Measurements from ENCODE around the gene ATG2A. TPM values are rescaled to one million over a fixed set of nuclear protein-coding genes. Genes with fewer than 3 reads are reported as not detected.

The ATG2A gene
- total and polyA plus RNA-seq, 5 donors, result 13.3 to 17.9 (median 13.6) TPM

- H3K4me3 ChIP-seq (ENCODE audit: low read length), result peak overlapping the region; percentile 65
- peak in 1 of 3 donors; percentile 69 for DNase-seq
- 69% methylated on average over 17 of the region's 17 CpGs for WGBS
- H3K4me1 ChIP-seq (ENCODE audit: control insufficient read depth, insufficient read depth, low read length), result peaks cover 14% of the 10 kb centered on the region
- no peaks in the 10 kb centered on the region for H3K27me3 ChIP-seq (ENCODE audit: control insufficient read depth, insufficient read depth)
- intact Hi-C loops (cut with DNase I), result no loop called here
- no peak for ATAC-seq
- no peaks in the 10 kb centered on the region for H3K9me3 ChIP-seq (ENCODE audit: control insufficient read depth, low read length)
- H3K27ac ChIP-seq (ENCODE audit: low read length), result no peak overlapping the region
Measured at GRCh38 chr11:64875369-64876228, 41.4 kb downstream of the ATG2A start.

GRCh38 chr11:64874308-64875240, 42.4 kb downstream of the ATG2A start:
- 66% methylated on average over 29 of the region's 29 CpGs for WGBS
- ATAC-seq (no peak), DNase-seq (peak in 1 of 3 donors; percentile 52)
- H3K9me3 ChIP-seq (ENCODE audit: control insufficient read depth, low read length), result no peaks in the 10 kb centered on the region
- peaks cover 24% of the 10 kb centered on the region for H3K4me1 ChIP-seq (ENCODE audit: control insufficient read depth, insufficient read depth, low read length)
- H3K27ac ChIP-seq (ENCODE audit: low read length), result no peak overlapping the region
- H3K4me3 ChIP-seq (ENCODE audit: low read length), result no peak overlapping the region
- no peaks in the 10 kb centered on the region for H3K27me3 ChIP-seq (ENCODE audit: control insufficient read depth, insufficient read depth)
- intact Hi-C loops (cut with DNase I), result no loop called here

GRCh38 chr11:64872790-64873488, 44.1 kb downstream of the ATG2A start:
- ATAC-seq (no peak), DNase-seq (no peak)
- intact Hi-C loops (cut with DNase I), result no loop called here
- Histone ChIP-seq H3K27ac (ENCODE audit: low read length) (no peak overlapping the region), H3K4me1 (ENCODE audit: control insufficient read depth, insufficient read depth, low read length) (peaks cover 30% of the 10 kb centered on the region), H3K4me3 (ENCODE audit: low read length) (no peak overlapping the region), H3K27me3 (ENCODE audit: control insufficient read depth, insufficient read depth) (no peaks in the 10 kb centered on the region), H3K9me3 (ENCODE audit: control insufficient read depth, low read length) (no peaks in the 10 kb centered on the region)
- 87% methylated on average over 8 of the region's 8 CpGs for WGBS

- WGBS, result 41% methylated on average over 3 of the region's 3 CpGs
- intact Hi-C loops (cut with DNase I), result no loop called here
- ATAC-seq, result no peak
- Histone ChIP-seq H3K4me1 (ENCODE audit: control insufficient read depth, insufficient read depth, low read length) (peaks cover 30% of the 10 kb centered on the region), H3K27me3 (ENCODE audit: control insufficient read depth, insufficient read depth) (no peaks in the 10 kb centered on the region), H3K9me3 (ENCODE audit: control insufficient read depth, low read length) (no peaks in the 10 kb centered on the region), H3K4me3 (ENCODE audit: low read length) (no peak overlapping the region), H3K27ac (ENCODE audit: low read length) (peak overlapping the region; percentile 90)
- DNase-seq, result peak in 1 of 3 donors; percentile 41
Measured at GRCh38 chr11:64871492-64871891, 45.5 kb downstream of the ATG2A start.

GRCh38 chr11:64870893-64871466, 46.0 kb downstream of the ATG2A start:
- Histone ChIP-seq H3K4me3 (ENCODE audit: low read length) (no peak overlapping the region), H3K4me1 (ENCODE audit: control insufficient read depth, insufficient read depth, low read length) (peaks cover 30% of the 10 kb centered on the region), H3K9me3 (ENCODE audit: control insufficient read depth, low read length) (no peaks in the 10 kb centered on the region), H3K27me3 (ENCODE audit: control insufficient read depth, insufficient read depth) (no peaks in the 10 kb centered on the region), H3K27ac (ENCODE audit: low read length) (peak overlapping the region; percentile 90)
- WGBS, result 47% methylated on average over 20 of the region's 20 CpGs
- peak in 1 of 2 donors; percentile 7 for ATAC-seq
- intact Hi-C loops (cut with DNase I), result no loop called here
- peak in 1 of 3 donors; percentile 60 for DNase-seq

- Histone ChIP-seq H3K9me3 (ENCODE audit: control insufficient read depth, low read length) (no peaks in the 10 kb centered on the region), H3K27ac (ENCODE audit: low read length) (peak overlapping the region; percentile 90), H3K27me3 (ENCODE audit: control insufficient read depth, insufficient read depth) (no peaks in the 10 kb centered on the region), H3K4me3 (ENCODE audit: low read length) (no peak overlapping the region), H3K4me1 (ENCODE audit: control insufficient read depth, insufficient read depth, low read length) (peaks cover 27% of the 10 kb centered on the region)
- 22% methylated on average over 19 of the region's 19 CpGs for WGBS
- intact Hi-C loops (cut with DNase I), result no loop called here
- ATAC-seq (peak; percentile 76 to 86), DNase-seq (peak; percentile 88 to 91 (median 89))
Measured at GRCh38 chr11:64870176-64870892, 46.7 kb downstream of the ATG2A start.

GRCh38 chr11:64869571-64870175, 47.3 kb downstream of the ATG2A start:
- Histone ChIP-seq H3K27me3 (ENCODE audit: control insufficient read depth, insufficient read depth) (no peaks in the 10 kb centered on the region), H3K4me3 (ENCODE audit: low read length) (no peak overlapping the region), H3K27ac (ENCODE audit: low read length) (peak overlapping the region; percentile 90), H3K9me3 (ENCODE audit: control insufficient read depth, low read length) (no peaks in the 10 kb centered on the region), H3K4me1 (ENCODE audit: control insufficient read depth, insufficient read depth, low read length) (peaks cover 34% of the 10 kb centered on the region)
- intact Hi-C loops (cut with DNase I), result no loop called here
- DNase-seq, result peak in 1 of 3 donors; percentile 59
- 51% methylated on average over 9 of the region's 9 CpGs for WGBS
- peak; percentile 1 to 4 for ATAC-seq

- intact Hi-C loops (cut with DNase I), result no loop called here
- ATAC-seq, result peak in 1 of 2 donors; percentile 58
- Histone ChIP-seq H3K9me3 (ENCODE audit: control insufficient read depth, low read length) (no peaks in the 10 kb centered on the region), H3K4me1 (ENCODE audit: control insufficient read depth, insufficient read depth, low read length) (peaks cover 38% of the 10 kb centered on the region), H3K4me3 (ENCODE audit: low read length) (no peak overlapping the region), H3K27me3 (ENCODE audit: control insufficient read depth, insufficient read depth) (no peaks in the 10 kb centered on the region), H3K27ac (ENCODE audit: low read length) (peak overlapping the region; percentile 90)
- peak; percentile 67 to 70 (median 69) for DNase-seq
- WGBS, result 49% methylated on average over 21 of the region's 21 CpGs
Measured at GRCh38 chr11:64868904-64869570, 48.0 kb downstream of the ATG2A start.

GRCh38 chr11:64867748-64868462, 49.1 kb downstream of the ATG2A start:
- Histone ChIP-seq H3K4me3 (ENCODE audit: low read length) (no peak overlapping the region), H3K27ac (ENCODE audit: low read length) (no peak overlapping the region), H3K9me3 (ENCODE audit: control insufficient read depth, low read length) (no peaks in the 10 kb centered on the region), H3K27me3 (ENCODE audit: control insufficient read depth, insufficient read depth) (no peaks in the 10 kb centered on the region), H3K4me1 (ENCODE audit: control insufficient read depth, insufficient read depth, low read length) (peaks cover 49% of the 10 kb centered on the region)
- 79% methylated on average over 28 of the region's 28 CpGs for WGBS
- ATAC-seq (no peak), DNase-seq (peak in 1 of 3 donors; percentile 54)
- intact Hi-C loops (cut with DNase I), result no loop called here
